SH-SY5Y (cell line): ENCODE data around the gene USP33.

Source experiments
- GATA2 ChIP-seq: IDR thresholded peaks from 2 replicates; pipeline ENCODE4 v1.6.1; 2011; ENCODE audit warnings: mild to moderate bottlenecking, low read depth, low read length
- GATA3 ChIP-seq: IDR thresholded peaks from 2 replicates; pipeline ENCODE4 v1.6.1; 2011; ENCODE audit warnings: low read depth, mild to moderate bottlenecking, low read length, moderate library complexity

- TF ChIP-seq GATA2 (no peak), GATA3 (no peak)
Observed at GRCh38 chr1:77658271-77658670, 101.4 kb downstream of the USP33 start.
